Measurements from ENCODE around the gene CDH8.
"Not testable (repeated sequence)": the region's sequence is repeated elsewhere in the genome, so short reads cannot be mapped to it uniquely, and the experiment has no call there.

CDH8 gene

DNA sequence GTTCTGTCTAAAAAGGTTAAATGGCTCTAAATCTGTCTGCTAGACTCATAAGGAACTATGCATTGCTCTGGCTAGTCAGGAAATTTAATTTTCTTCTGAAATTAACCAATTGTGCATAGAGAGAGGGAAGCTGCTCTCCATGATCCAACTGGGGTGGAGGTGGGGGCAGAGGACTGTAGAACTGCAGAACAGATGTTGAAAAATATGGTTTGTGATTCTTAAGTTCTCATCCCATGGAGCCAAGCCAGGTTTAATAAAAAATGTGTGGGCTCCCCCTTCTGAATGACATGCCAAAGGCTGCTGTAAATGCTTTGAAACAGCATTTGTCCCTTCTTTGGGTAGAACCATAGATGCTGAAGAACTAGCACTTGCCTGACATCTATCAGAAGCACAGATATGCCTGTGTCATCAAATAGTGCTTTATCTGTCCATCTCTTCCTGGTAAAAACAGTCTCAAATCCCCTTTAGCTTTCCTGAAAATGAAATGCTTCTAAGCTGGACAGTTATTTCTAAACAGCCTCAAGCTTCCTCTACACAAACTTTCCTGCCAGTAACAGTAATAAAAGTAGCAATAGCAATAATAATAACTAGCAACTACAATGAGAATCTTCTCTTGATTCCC, 221.4 kb downstream of the CDH8 start:
- no peak for DNase-seq (ENCODE audit: low read depth)
- no peak overlapping the region for H3K4me3 ChIP-seq (ENCODE audit: control insufficient read depth, low read depth, low read length)
- TF ChIP-seq, protein P1, sequence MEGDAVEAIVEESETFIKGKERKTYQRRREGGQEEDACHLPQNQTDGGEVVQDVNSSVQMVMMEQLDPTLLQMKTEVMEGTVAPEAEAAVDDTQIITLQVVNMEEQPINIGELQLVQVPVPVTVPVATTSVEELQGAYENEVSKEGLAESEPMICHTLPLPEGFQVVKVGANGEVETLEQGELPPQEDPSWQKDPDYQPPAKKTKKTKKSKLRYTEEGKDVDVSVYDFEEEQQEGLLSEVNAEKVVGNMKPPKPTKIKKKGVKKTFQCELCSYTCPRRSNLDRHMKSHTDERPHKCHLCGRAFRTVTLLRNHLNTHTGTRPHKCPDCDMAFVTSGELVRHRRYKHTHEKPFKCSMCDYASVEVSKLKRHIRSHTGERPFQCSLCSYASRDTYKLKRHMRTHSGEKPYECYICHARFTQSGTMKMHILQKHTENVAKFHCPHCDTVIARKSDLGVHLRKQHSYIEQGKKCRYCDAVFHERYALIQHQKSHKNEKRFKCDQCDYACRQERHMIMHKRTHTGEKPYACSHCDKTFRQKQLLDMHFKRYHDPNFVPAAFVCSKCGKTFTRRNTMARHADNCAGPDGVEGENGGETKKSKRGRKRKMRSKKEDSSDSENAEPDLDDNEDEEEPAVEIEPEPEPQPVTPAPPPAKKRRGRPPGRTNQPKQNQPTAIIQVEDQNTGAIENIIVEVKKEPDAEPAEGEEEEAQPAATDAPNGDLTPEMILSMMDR (conservative IDR thresholded peaks at IDR 0.05; ENCODE audit: control insufficient read depth, insufficient read depth, low read depth, low read length), result no peak

DNA sequence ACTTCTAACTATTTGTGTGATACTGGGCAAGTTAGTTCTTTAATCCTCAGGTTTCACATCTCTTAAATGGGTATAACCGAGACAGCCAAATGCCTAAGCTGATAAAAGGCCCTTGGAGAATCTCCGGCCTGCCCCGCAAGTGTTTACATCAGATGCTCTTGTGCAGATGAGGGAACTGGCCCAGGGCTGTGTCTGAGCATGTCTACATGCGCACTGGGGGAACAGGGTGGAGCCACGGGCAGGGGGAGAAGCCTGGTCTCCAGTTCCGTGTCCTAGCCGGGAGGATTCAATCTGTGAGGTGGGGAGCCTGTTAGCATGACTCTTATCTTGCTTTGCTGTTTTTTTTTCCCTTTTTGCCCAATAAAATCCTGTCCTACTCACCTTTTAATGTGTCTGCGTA, 222.9 kb downstream of the CDH8 start:
- TF ChIP-seq, protein P1 (conservative IDR thresholded peaks at IDR 0.05; ENCODE audit: control insufficient read depth, insufficient read depth, low read depth, low read length), result no peak
- no peak for DNase-seq (ENCODE audit: low read depth)
- no peak overlapping the region for H3K4me3 ChIP-seq (ENCODE audit: control insufficient read depth, low read depth, low read length)

- no peak overlapping the region for H3K4me3 ChIP-seq (ENCODE audit: control insufficient read depth, low read depth, low read length)
- DNase-seq (ENCODE audit: low read depth), result no peak
- TF ChIP-seq, protein P1 (conservative IDR thresholded peaks at IDR 0.05; ENCODE audit: control insufficient read depth, insufficient read depth, low read depth, low read length), result no peak
These were observed 224.0 kb downstream of the CDH8 start for GRCh38 chr16:61812251-61812650.

GRCh38 chr16:61807551-61807950, 228.7 kb downstream of the CDH8 start:
- DNase-seq (ENCODE audit: low read depth), result no peak
- TF ChIP-seq, protein P1 (conservative IDR thresholded peaks at IDR 0.05; ENCODE audit: control insufficient read depth, insufficient read depth, low read depth, low read length), result no peak
- H3K4me3 ChIP-seq (ENCODE audit: control insufficient read depth, low read depth, low read length), result no peak overlapping the region

- H3K4me3 ChIP-seq (ENCODE audit: control insufficient read depth, low read depth, low read length); DNase-seq (ENCODE audit: low read depth): not testable (repeated sequence)
These were observed 235.0 kb downstream of the CDH8 start for GRCh38 chr16:61801217-61801616.

- TF ChIP-seq, protein P1 (conservative IDR thresholded peaks at IDR 0.05; ENCODE audit: control insufficient read depth, insufficient read depth, low read depth, low read length), result no peak
- DNase-seq (ENCODE audit: low read depth), result no peak
- H3K4me3 ChIP-seq (ENCODE audit: control insufficient read depth, low read depth, low read length), result no peak overlapping the region
These were observed 237.5 kb downstream of the CDH8 start for GRCh38 chr16:61798741-61799140.

GRCh38 chr16:61797961-61798507, 238.2 kb downstream of the CDH8 start:
- TF ChIP-seq, protein P1 (conservative IDR thresholded peaks at IDR 0.05; ENCODE audit: control insufficient read depth, insufficient read depth, low read depth, low read length), result no peak
- no peak overlapping the region for H3K4me3 ChIP-seq (ENCODE audit: control insufficient read depth, low read depth, low read length)
- DNase-seq (ENCODE audit: low read depth), result no peak
